Measurements from ENCODE around the gene SEC61B.

SEC61B gene

GRCh38 chr9:99221621-99222415 lies at the start of gene SEC61B, which contains the start of gene ALG2:
TSS of gene SEC61B (plus strand) at chr9:99222282. CDS start at chr9:99222364, 82 bp downstream.
TSS of gene ALG2 (minus strand) at chr9:99221942. CDS start at chr9:99221894, 48 bp downstream.
- DNase-seq (ENCODE audit: low spot score): peak; percentile 92

GRCh38 chr9:99173570-99174504 lies 48.2 kb upstream of the SEC61B start:
- no peak for DNase-seq (ENCODE audit: low spot score)

- DNase-seq (ENCODE audit: low spot score): no peak
Observed at GRCh38 chr9:99176527-99177013, 45.5 kb upstream of the SEC61B start.

- no peak for DNase-seq (ENCODE audit: low spot score)
Observed at GRCh38 chr9:99177576-99178366, 44.3 kb upstream of the SEC61B start.

- no peak for DNase-seq (ENCODE audit: low spot score)
Observed at GRCh38 chr9:99178912-99179872, 42.9 kb upstream of the SEC61B start.

- no peak for DNase-seq (ENCODE audit: low spot score)
Observed at GRCh38 chr9:99180199-99180598, 41.9 kb upstream of the SEC61B start.

GRCh38 chr9:99180662-99181061 lies 41.4 kb upstream of the SEC61B start:
- DNase-seq (ENCODE audit: low spot score): no peak

GRCh38 chr9:99181206-99181605 lies 40.9 kb upstream of the SEC61B start:
- no peak for DNase-seq (ENCODE audit: low spot score)

- peak; percentile 19 for DNase-seq (ENCODE audit: low spot score)
Observed at GRCh38 chr9:99181621-99182020, 40.5 kb upstream of the SEC61B start.

- DNase-seq (ENCODE audit: low spot score): no peak
Observed at GRCh38 chr9:99182356-99182755, 39.7 kb upstream of the SEC61B start.

GRCh38 chr9:99183616-99184015 lies 38.5 kb upstream of the SEC61B start:
- no peak for DNase-seq (ENCODE audit: low spot score)

GRCh38 chr9:99184110-99184474 lies 38.0 kb upstream of the SEC61B start:
- no peak for DNase-seq (ENCODE audit: low spot score)

GRCh38 chr9:99184475-99185347 lies 37.4 kb upstream of the SEC61B start:
- DNase-seq (ENCODE audit: low spot score): peak; percentile 78

GRCh38 chr9:99185348-99185632 lies 36.8 kb upstream of the SEC61B start:
- no peak for DNase-seq (ENCODE audit: low spot score)

GRCh38 chr9:99185934-99186333 lies 36.1 kb upstream of the SEC61B start:
- no peak for DNase-seq (ENCODE audit: low spot score)

GRCh38 chr9:99187311-99187710 lies 34.8 kb upstream of the SEC61B start:
- no peak for DNase-seq (ENCODE audit: low spot score)

GRCh38 chr9:99189186-99189585 lies 32.9 kb upstream of the SEC61B start:
- no peak for DNase-seq (ENCODE audit: low spot score)

GRCh38 chr9:99189887-99190596 lies 32.0 kb upstream of the SEC61B start:
- no peak for DNase-seq (ENCODE audit: low spot score)

- DNase-seq (ENCODE audit: low spot score): no peak
Observed at GRCh38 chr9:99190597-99191283, 31.3 kb upstream of the SEC61B start.

All from CD4-positive, alpha-beta T cell treated with Interleukin-2 at 100 ng/mL for 4 hours (primary cell).